ENCODE data around the gene WNT7B.

DNA sequence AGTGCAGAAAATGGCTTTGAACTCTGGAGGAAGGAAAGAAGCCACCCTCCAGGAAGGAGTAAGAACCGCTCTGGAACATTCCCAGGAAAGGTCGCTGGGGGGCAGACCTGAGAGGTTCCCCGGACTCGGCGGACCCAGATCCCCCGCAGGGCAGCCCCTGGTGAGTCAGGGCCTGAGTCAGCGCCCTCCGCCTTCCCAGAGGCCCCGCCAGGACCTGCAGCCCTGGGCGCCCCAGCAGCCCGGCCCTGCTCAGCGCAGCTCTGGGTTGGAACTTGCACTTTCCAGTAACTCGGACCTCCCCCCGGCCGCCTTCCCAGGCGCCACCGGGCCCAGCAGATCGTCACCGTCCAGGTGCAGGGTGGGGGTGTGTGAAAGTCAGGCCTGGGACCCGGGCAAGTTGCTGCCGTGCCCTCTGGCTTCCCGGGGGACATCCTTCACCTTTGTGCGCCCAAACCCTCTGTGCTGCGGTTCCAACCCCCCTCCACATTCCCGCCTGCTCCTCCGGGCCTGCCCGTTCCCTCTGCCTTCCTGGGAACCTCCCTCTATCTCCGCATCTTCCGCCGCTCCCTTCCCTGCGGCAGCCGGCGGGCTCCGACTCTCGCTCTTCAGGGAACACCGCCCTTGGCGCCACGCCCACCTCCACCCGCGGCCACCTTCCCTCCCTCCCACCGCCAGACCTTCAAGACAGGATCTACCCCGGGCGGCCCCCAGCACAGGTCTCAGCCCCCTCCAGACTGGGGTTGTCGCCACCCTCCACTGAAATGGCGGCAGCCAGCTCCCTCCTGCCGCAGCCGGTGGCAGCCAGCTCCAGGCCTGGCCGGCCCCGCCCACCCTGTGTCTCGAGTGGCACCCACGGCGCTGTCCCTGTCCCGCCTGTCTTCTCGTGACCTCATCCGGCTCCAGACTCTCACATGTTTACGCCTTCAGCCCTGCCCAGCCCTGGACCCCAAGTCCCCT is 36.8 kb upstream of the WNT7B start:
- TF ChIP-seq, protein P1, sequence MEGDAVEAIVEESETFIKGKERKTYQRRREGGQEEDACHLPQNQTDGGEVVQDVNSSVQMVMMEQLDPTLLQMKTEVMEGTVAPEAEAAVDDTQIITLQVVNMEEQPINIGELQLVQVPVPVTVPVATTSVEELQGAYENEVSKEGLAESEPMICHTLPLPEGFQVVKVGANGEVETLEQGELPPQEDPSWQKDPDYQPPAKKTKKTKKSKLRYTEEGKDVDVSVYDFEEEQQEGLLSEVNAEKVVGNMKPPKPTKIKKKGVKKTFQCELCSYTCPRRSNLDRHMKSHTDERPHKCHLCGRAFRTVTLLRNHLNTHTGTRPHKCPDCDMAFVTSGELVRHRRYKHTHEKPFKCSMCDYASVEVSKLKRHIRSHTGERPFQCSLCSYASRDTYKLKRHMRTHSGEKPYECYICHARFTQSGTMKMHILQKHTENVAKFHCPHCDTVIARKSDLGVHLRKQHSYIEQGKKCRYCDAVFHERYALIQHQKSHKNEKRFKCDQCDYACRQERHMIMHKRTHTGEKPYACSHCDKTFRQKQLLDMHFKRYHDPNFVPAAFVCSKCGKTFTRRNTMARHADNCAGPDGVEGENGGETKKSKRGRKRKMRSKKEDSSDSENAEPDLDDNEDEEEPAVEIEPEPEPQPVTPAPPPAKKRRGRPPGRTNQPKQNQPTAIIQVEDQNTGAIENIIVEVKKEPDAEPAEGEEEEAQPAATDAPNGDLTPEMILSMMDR (IDR thresholded peaks at IDR 0.05): peak; percentile 67 to 93 (median 76)
- TF ChIP-seq POLR2AphosphoS5 (IDR thresholded peaks at IDR 0.05) (peak; percentile 60 to 86 (median 85)), EP300 (IDR thresholded peaks at IDR 0.05; ENCODE audit: low read depth) (no peak)

All from transverse colon (tissue), 4 donors.